NCI-H1048 (cell line): ENCODE measurements around the gene TUBGCP5.

ENCODE experiments used
- DNase-seq: peaks from one replicate; lab custom pipeline; 2025; lab: John Stamatoyannopoulos, UW

Gene TUBGCP5

GRCh38 chr15:22978691-22979237 lies 60.6 kb downstream of the TUBGCP5 start:
- DNase-seq, result no peak

- no peak for DNase-seq
Measured at GRCh38 chr15:22974745-22975144, 64.6 kb downstream of the TUBGCP5 start.

- DNase-seq, result no peak
Measured at GRCh38 chr15:22973987-22974386, 65.4 kb downstream of the TUBGCP5 start.

GRCh38 chr15:22973286-22973685 lies 66.1 kb downstream of the TUBGCP5 start:
- no peak for DNase-seq

GRCh38 chr15:22969489-22969888 lies 69.9 kb downstream of the TUBGCP5 start:
- DNase-seq, result no peak

- no peak for DNase-seq
Measured at GRCh38 chr15:22968366-22968765, 71.0 kb downstream of the TUBGCP5 start.

- no peak for DNase-seq
Measured at GRCh38 chr15:22967084-22967770, 72.1 kb downstream of the TUBGCP5 start.

GRCh38 chr15:22966321-22967083 lies 72.9 kb downstream of the TUBGCP5 start:
- no peak for DNase-seq

- no peak for DNase-seq
Measured at GRCh38 chr15:22963641-22964040, 75.7 kb downstream of the TUBGCP5 start.

GRCh38 chr15:22962611-22963010 lies 76.8 kb downstream of the TUBGCP5 start:
- DNase-seq, result no peak

- no peak for DNase-seq
Measured at GRCh38 chr15:22961762-22962161, 77.6 kb downstream of the TUBGCP5 start.

- no peak for DNase-seq
Measured at GRCh38 chr15:22960556-22960955, 78.8 kb downstream of the TUBGCP5 start.

- DNase-seq, result no peak
Measured at GRCh38 chr15:22960126-22960525, 79.2 kb downstream of the TUBGCP5 start.

- DNase-seq, result no peak
Measured at GRCh38 chr15:22959321-22960101, 79.9 kb downstream of the TUBGCP5 start.

GRCh38 chr15:22958487-22959280 lies 80.7 kb downstream of the TUBGCP5 start:
- DNase-seq, result no peak

- DNase-seq, result no peak
Measured at GRCh38 chr15:22956978-22957260, 82.5 kb downstream of the TUBGCP5 start.

- DNase-seq, result no peak
Measured at GRCh38 chr15:22956257-22956977, 83.0 kb downstream of the TUBGCP5 start.

GRCh38 chr15:22955544-22956119 lies 83.7 kb downstream of the TUBGCP5 start:
- DNase-seq, result no peak

GRCh38 chr15:22954798-22955543 lies 84.4 kb downstream of the TUBGCP5 start:
- no peak for DNase-seq

GRCh38 chr15:22954326-22954725 lies 85.0 kb downstream of the TUBGCP5 start:
- no peak for DNase-seq
